Breast epithelium (tissue), 4 donors: ENCODE data around the gene DGKB. TPM values are rescaled to one million over a fixed set of nuclear protein-coding genes. Genes with fewer than 3 reads are reported as not detected.

ENCODE experiments used
- DNase-seq, 2 donors: peaks; one replicate each; pipeline ENCODE4 v3.0.0-alpha.2; 2019; ENCODE audit warnings: low spot score in 2 of 2
- H3K27ac ChIP-seq, 2 donors: fragments of 200-600 bp; sonication (generic) in 1 of 2; one replicate each; pipeline ENCODE4 v1.5.1; 2016 to 2019; ENCODE audit warnings: mild to moderate bottlenecking in 1 of 2
- H3K27me3 ChIP-seq, 2 donors: fragments of 200-600 bp; sonication (generic) in 1 of 2; one replicate each; pipeline versions ENCODE4 v1.5.1 to v1.6.0; 2017 to 2019; ENCODE audit warnings: control low read depth in 1 of 2, mild to moderate bottlenecking in 1 of 2
- H3K36me3 ChIP-seq: fragments of 200-600 bp; one replicate; pipeline ENCODE4 v1.5.1; 2019
- H3K4me1 ChIP-seq, 2 donors: fragments of 200-600 bp; sonication (generic); one replicate each; pipeline ENCODE4 v1.5.1; 2016 to 2019; ENCODE audit warnings: control low read depth in 1 of 2
- H3K4me3 ChIP-seq, 3 donors: fragments of 200-600 bp; sonication (generic); 1 replicate in 2 of 3; 2 replicates in 1 of 3; pipeline ENCODE4 v1.5.1; 2016 to 2019; ENCODE audit warnings: mild to moderate bottlenecking in 3 of 3, moderate library complexity in 2 of 3
- H3K9me3 ChIP-seq, 2 donors: fragments of 200-600 bp; sonication (generic) in 1 of 2; one replicate each; pipeline ENCODE4 v1.5.1; 2016 to 2019; ENCODE audit warnings: control low read depth in 1 of 2
- CTCF ChIP-seq, 3 donors: fragments of 450-650 bp; IDR thresholded peaks; one replicate each; pipeline ENCODE4 v1.5.1; 2016 to 2017; ENCODE audit warnings: antibody characterized with exemption in 3 of 3, mild to moderate bottlenecking in 3 of 3, moderate library complexity in 3 of 3
- POLR2A ChIP-seq: fragments of 450-650 bp; IDR thresholded peaks from one replicate; pipeline ENCODE4 v1.6.1; 2016; ENCODE audit warnings: antibody characterized with exemption, mild to moderate bottlenecking, moderate library complexity
- POLR2AphosphoS5 ChIP-seq, 3 donors: sonication (generic); formaldehyde crosslinking; IDR thresholded peaks; one replicate each; pipeline ENCODE4 v1.6.1; 2017; ENCODE audit warnings: antibody characterized with exemption in 3 of 3
- intact Hi-C: fragments of 100-400 bp; cut with DNase I; formaldehyde crosslinking; loops from one replicate; pipeline ENCODE4 v1.15.1; 2023; ENCODE audit warnings: low total_unique reads
- total RNA-seq, 3 donors: library from RNA; depleted of rRNA; stranded (reverse); fragments of >200 nt; gene quantifications; one replicate each; pipeline ENCODE4 v1.1.0, GENCODE V29; 2016

Gene DGKB
- total RNA-seq, 3 donors from 2014 or later = 0.16 to 0.44 (median 0.33) TPM

- Histone ChIP-seq H3K9me3 (peaks cover 0 to 12% of the 10 kb centered on the region in 2 donors), H3K36me3 (no peaks in the 10 kb centered on the region), H3K27ac (no peak overlapping the region), H3K4me3 (no peak overlapping the region), H3K4me1 (no peaks in the 10 kb centered on the region), H3K27me3 (no peaks in the 10 kb centered on the region)
- TF ChIP-seq CTCF (IDR thresholded peaks at IDR 0.05) (no peak), POLR2A (no peak), POLR2AphosphoS5 (IDR thresholded peaks at IDR 0.05) (no peak)
- no peak for DNase-seq
- intact Hi-C loops = no loop called here
Measured at GRCh38 chr7:14501436-14501835, 401.1 kb downstream of the DGKB start.

DNA sequence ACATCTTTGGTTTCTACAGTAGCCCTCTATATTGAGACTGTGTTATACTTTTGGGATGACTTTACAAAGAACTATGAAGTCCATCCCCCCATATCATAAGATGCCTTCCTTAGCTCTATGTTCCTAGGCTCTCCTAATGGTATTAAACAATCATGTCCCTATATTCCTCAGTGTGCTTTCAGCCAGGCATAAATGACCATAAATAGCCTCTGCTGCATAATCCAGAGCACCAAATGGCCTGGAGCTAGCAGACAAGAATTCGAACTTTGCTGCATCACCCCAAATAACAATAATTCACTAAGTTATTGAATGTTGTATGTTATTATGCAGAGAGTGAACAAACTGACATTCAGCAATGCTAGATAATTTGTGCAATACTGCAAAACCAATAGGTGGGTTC is 405.2 kb downstream of the DGKB start:
- no peaks in the 10 kb centered on the region for H3K4me1 ChIP-seq
- no peaks in the 10 kb centered on the region for H3K27me3 ChIP-seq
- no peak overlapping the region for H3K4me3 ChIP-seq
- no peak overlapping the region for H3K27ac ChIP-seq
- TF ChIP-seq POLR2AphosphoS5 (IDR thresholded peaks at IDR 0.05) = no peak
- no peak for TF ChIP-seq POLR2A
- TF ChIP-seq CTCF (IDR thresholded peaks at IDR 0.05) = no peak
- DNase-seq = no peak
- H3K9me3 ChIP-seq = peaks cover 0 to 12% of the 10 kb centered on the region in 2 donors
- intact Hi-C loops = no loop called here
- no peaks in the 10 kb centered on the region for H3K36me3 ChIP-seq

GRCh38 chr7:14495633-14496032 is 406.9 kb downstream of the DGKB start:
- TF ChIP-seq POLR2AphosphoS5 (IDR thresholded peaks at IDR 0.05) (no peak), POLR2A (no peak)
- intact Hi-C loops = no loop called here
- H3K36me3 ChIP-seq = no peaks in the 10 kb centered on the region
- no peaks in the 10 kb centered on the region for H3K9me3 ChIP-seq
- H3K27ac ChIP-seq = no peak overlapping the region
- H3K4me1 ChIP-seq = no peaks in the 10 kb centered on the region
- H3K27me3 ChIP-seq = no peaks in the 10 kb centered on the region
- DNase-seq = no peak
- H3K4me3 ChIP-seq = no peak overlapping the region

GRCh38 chr7:14487701-14488395 is 414.7 kb downstream of the DGKB start:
- TF ChIP-seq POLR2A (no peak), POLR2AphosphoS5 (IDR thresholded peaks at IDR 0.05) (no peak), CTCF (IDR thresholded peaks at IDR 0.05) (no peak)

DNA sequence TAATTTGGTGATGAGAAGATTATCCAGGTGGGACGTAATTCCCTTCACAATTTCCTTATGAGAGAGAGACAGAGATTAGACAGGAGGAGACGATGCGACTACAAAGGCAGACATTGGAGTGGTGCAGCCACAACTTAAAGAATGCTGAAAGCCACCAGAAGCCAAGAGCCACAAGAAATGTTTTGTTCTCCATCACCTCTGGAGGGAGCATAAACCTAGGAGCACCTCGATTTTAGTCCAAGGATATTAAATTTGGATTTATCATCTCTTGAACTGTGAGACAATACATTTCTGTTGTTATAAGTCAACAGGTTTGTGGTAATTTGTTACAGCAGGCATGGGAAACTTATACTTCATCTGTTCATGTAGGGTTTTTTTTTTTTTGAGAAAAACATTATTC is 418.9 kb downstream of the DGKB start:
- Histone ChIP-seq H3K36me3 (no peaks in the 10 kb centered on the region), H3K9me3 (no peaks in the 10 kb centered on the region), H3K4me1 (no peaks in the 10 kb centered on the region), H3K4me3 (no peak overlapping the region), H3K27ac (no peak overlapping the region), H3K27me3 (no peaks in the 10 kb centered on the region)
- no peak for TF ChIP-seq CTCF (IDR thresholded peaks at IDR 0.05)
- TF ChIP-seq POLR2A = no peak
- TF ChIP-seq POLR2AphosphoS5 (IDR thresholded peaks at IDR 0.05) = no peak
- no peak for DNase-seq
- intact Hi-C loops = no loop called here

More at GRCh38 chr7:14487701-14488395, 414.7 kb downstream of the DGKB start:
- Histone ChIP-seq H3K4me3 (no peak overlapping the region), H3K9me3 (no peaks in the 10 kb centered on the region), H3K27me3 (no peaks in the 10 kb centered on the region), H3K4me1 (no peaks in the 10 kb centered on the region), H3K36me3 (no peaks in the 10 kb centered on the region), H3K27ac (no peak overlapping the region)
- intact Hi-C loops = no loop called here
- no peak for DNase-seq
